ENCODE data around the gene RBP7.

Gene RBP7

GRCh38 chr1:10032590-10033358 lies 35.7 kb downstream of the RBP7 start, which contains the start of gene UBE4B:
Gene UBE4B, plus strand, starts transcription at chr1:10032958. Its CDS starts 713 bp downstream, at chr1:10033671.
- DNase-seq: peak; percentile 99

- DNase-seq: no peak
Measured at GRCh38 chr1:10033359-10033845, 36.4 kb downstream of the RBP7 start.

GRCh38 chr1:10042746-10043145 lies 45.7 kb downstream of the RBP7 start:
- DNase-seq: no peak

- no peak for DNase-seq
Measured at GRCh38 chr1:10045480-10046355, 48.7 kb downstream of the RBP7 start.

- no peak for DNase-seq
Measured at GRCh38 chr1:10046356-10047085, 49.5 kb downstream of the RBP7 start.

- no peak for DNase-seq
Measured at GRCh38 chr1:10048601-10049000, 51.6 kb downstream of the RBP7 start.

GRCh38 chr1:10050611-10051010 lies 53.6 kb downstream of the RBP7 start:
- no peak for DNase-seq

GRCh38 chr1:10051656-10052055 lies 54.6 kb downstream of the RBP7 start:
- DNase-seq: no peak

GRCh38 chr1:10052347-10052746 lies 55.3 kb downstream of the RBP7 start:
- no peak for DNase-seq

GRCh38 chr1:10054465-10054864 lies 57.4 kb downstream of the RBP7 start:
- no peak for DNase-seq

- DNase-seq: no peak
Measured at GRCh38 chr1:10056599-10056987, 59.6 kb downstream of the RBP7 start.

- DNase-seq: no peak
Measured at GRCh38 chr1:10057343-10057742, 60.3 kb downstream of the RBP7 start.

- no peak for DNase-seq
Measured at GRCh38 chr1:10057796-10058195, 60.8 kb downstream of the RBP7 start.

- no peak for DNase-seq
Measured at GRCh38 chr1:10059342-10059718, 62.3 kb downstream of the RBP7 start.

GRCh38 chr1:10060311-10061100 lies 63.5 kb downstream of the RBP7 start:
- DNase-seq: no peak

GRCh38 chr1:10061276-10061675 lies 64.2 kb downstream of the RBP7 start:
- DNase-seq: no peak

- DNase-seq: no peak
Measured at GRCh38 chr1:10063878-10064277, 66.8 kb downstream of the RBP7 start.

GRCh38 chr1:10064416-10065343 lies 67.7 kb downstream of the RBP7 start:
- DNase-seq: no peak

- DNase-seq: no peak
Measured at GRCh38 chr1:10065344-10065685, 68.3 kb downstream of the RBP7 start.
